Measurements from ENCODE around the gene RAB40B.
A peak's percentile ranks its signal among the peaks of the same experiment; 100 is the strongest.

Gene RAB40B

GRCh38 chr17:82716203-82717010 is 17.9 kb upstream of the RAB40B start, which contains the start of gene FN3KRP:
Gene FN3KRP, plus strand, starts transcription at chr17:82716706. Its CDS starts 50 bp downstream, at chr17:82716756.
- DNase-seq (ENCODE audit: extremely low read depth in 1 of 2, low read depth in 1 of 2), result peak; percentile 71 to 90

- no peak for DNase-seq (ENCODE audit: extremely low read depth in 1 of 2, low read depth in 1 of 2)
These were observed 14.7 kb upstream of the RAB40B start for GRCh38 chr17:82713071-82713723.

GRCh38 chr17:82710499-82711232 is 12.2 kb upstream of the RAB40B start:
- DNase-seq (ENCODE audit: extremely low read depth in 1 of 2, low read depth in 1 of 2), result no peak

GRCh38 chr17:82709676-82710498 is 11.4 kb upstream of the RAB40B start:
- no peak for DNase-seq (ENCODE audit: extremely low read depth in 1 of 2, low read depth in 1 of 2)

GRCh38 chr17:82709024-82709675 is 10.7 kb upstream of the RAB40B start:
- no peak for DNase-seq (ENCODE audit: extremely low read depth in 1 of 2, low read depth in 1 of 2)

- DNase-seq (ENCODE audit: extremely low read depth in 1 of 2, low read depth in 1 of 2), result no peak
These were observed 7.3 kb upstream of the RAB40B start for GRCh38 chr17:82705756-82706155.

- DNase-seq (ENCODE audit: extremely low read depth in 1 of 2, low read depth in 1 of 2), result no peak
These were observed 6.4 kb upstream of the RAB40B start for GRCh38 chr17:82704886-82705285.

GRCh38 chr17:82703935-82704865 is 5.7 kb upstream of the RAB40B start:
- no peak for DNase-seq (ENCODE audit: extremely low read depth in 1 of 2, low read depth in 1 of 2)

- no peak for DNase-seq (ENCODE audit: extremely low read depth in 1 of 2, low read depth in 1 of 2)
These were observed 4.7 kb upstream of the RAB40B start for GRCh38 chr17:82703036-82703745.

GRCh38 chr17:82702231-82702927 is 3.9 kb upstream of the RAB40B start:
- DNase-seq (ENCODE audit: extremely low read depth in 1 of 2, low read depth in 1 of 2), result no peak

GRCh38 chr17:82699551-82699950 is 1.1 kb upstream of the RAB40B start:
- no peak for DNase-seq (ENCODE audit: extremely low read depth in 1 of 2, low read depth in 1 of 2)

- DNase-seq (ENCODE audit: extremely low read depth in 1 of 2, low read depth in 1 of 2), result no peak
These were observed 510 bp upstream of the RAB40B start for GRCh38 chr17:82698974-82699442.

GRCh38 chr17:82697808-82698064 is 762 bp downstream of the RAB40B start:
- no peak for DNase-seq (ENCODE audit: extremely low read depth in 1 of 2, low read depth in 1 of 2)

- no peak for DNase-seq (ENCODE audit: extremely low read depth in 1 of 2, low read depth in 1 of 2)
These were observed 1.3 kb downstream of the RAB40B start for GRCh38 chr17:82696916-82697807.

- DNase-seq (ENCODE audit: extremely low read depth in 1 of 2, low read depth in 1 of 2), result no peak
These were observed 2.2 kb downstream of the RAB40B start for GRCh38 chr17:82696259-82696658.

GRCh38 chr17:82694647-82695046 is 3.9 kb downstream of the RAB40B start:
- no peak for DNase-seq (ENCODE audit: extremely low read depth in 1 of 2, low read depth in 1 of 2)
